MCF 10A (cell line): ENCODE results near the gene SNRNP70. TPM values are rescaled to one million over a fixed set of nuclear protein-coding genes. Genes with fewer than 3 reads are reported as not detected.
"Not testable (repeated sequence)": the region's sequence is repeated elsewhere in the genome, so short reads cannot be mapped to it uniquely, and the experiment has no call there.

ENCODE experiments used
- Bru-seq: library from RNA; stranded (reverse); fragments of 400-500 nt; gene quantifications from one replicate; lab custom pipeline; 2021; lab: Mats Ljungman, UMichigan
- BruChase-seq, 2 experiments: library from RNA; stranded (reverse); fragments of 400-500 nt; gene quantifications; one replicate each; lab custom pipeline; 2021; lab: Mats Ljungman, UMichigan
- BruUV-seq: library from RNA; stranded (reverse); fragments of 400-500 nt; replicated peaks from 2 replicates; lab custom pipeline; 2021; lab: Mats Ljungman, UMichigan
- CTCF ChIA-PET: fragments of 300-600 bp; sonication (Branson Sonifier 250); formaldehyde crosslinking; extraction: SDS; loops from one replicate; lab custom pipeline; 2021; ENCODE audit warnings: antibody characterized with exemption, inconsistent platforms; lab: Yijun Ruan, JAX
- POLR2A ChIA-PET: fragments of 300-600, 350-650 bp; sonication (Branson Sonifier 250); formaldehyde crosslinking; extraction: SDS; loops from one replicate; lab custom pipeline; 2020; ENCODE audit warnings: antibody characterized with exemption, inconsistent platforms; lab: Yijun Ruan, JAX
- DNase-seq: peaks from one replicate; pipeline ENCODE4 v3.0.0-alpha.2; 2018; ENCODE audit not compliant: unreplicated experiment
- H3K27ac Mint-ChIP-seq: one replicate; pipeline ENCODE4 v1.8.0; 2022; ENCODE audit warnings: mild to moderate bottlenecking, low read depth, mixed read lengths; ENCODE audit not compliant: unreplicated experiment
- H3K27me3 Mint-ChIP-seq: one replicate; pipeline ENCODE4 v1.8.0; 2022; ENCODE audit warnings: mixed read lengths; ENCODE audit not compliant: insufficient read depth, unreplicated experiment
- H3K36me3 Mint-ChIP-seq: one replicate; pipeline ENCODE4 v1.8.0; 2022; ENCODE audit warnings: mild to moderate bottlenecking, moderate library complexity, mixed read lengths; ENCODE audit not compliant: insufficient read depth, unreplicated experiment
- H3K4me1 Mint-ChIP-seq: one replicate; pipeline ENCODE4 v1.8.0; 2022; ENCODE audit warnings: mixed read lengths; ENCODE audit not compliant: insufficient read depth, unreplicated experiment
- H3K4me3 Mint-ChIP-seq: one replicate; pipeline ENCODE4 v1.8.0; 2022; ENCODE audit warnings: mild to moderate bottlenecking, moderate library complexity, mixed read lengths; ENCODE audit not compliant: unreplicated experiment
- H3K9me3 Mint-ChIP-seq: one replicate; pipeline ENCODE4 v1.8.0; 2022; ENCODE audit warnings: mixed read lengths; ENCODE audit not compliant: unreplicated experiment
- intact Hi-C: fragments of 100-400 bp; cut with micrococcal nuclease; formaldehyde crosslinking; loops from 2 replicates; pipeline ENCODE4 v1.14.1; 2022
- long read RNA-seq: library from polyadenylated mRNA; stranded (forward); transcript quantifications from one replicate; pipeline ENCODE4 v2.0.0, GENCODE V29; 2022
- total RNA-seq: library from RNA; stranded (reverse); gene quantifications from 2 replicates; pipeline ENCODE4 v1.2.3, GENCODE V29; 2022
- TF ChIP-seq, protein P1 (sequence below): fragments of 200-600 bp; IDR thresholded peaks from one replicate; pipeline ENCODE4 v1.8.0; 2022; ENCODE audit warnings: antibody characterized with exemption, mild to moderate bottlenecking; ENCODE audit not compliant: unreplicated experiment

SNRNP70 gene
- 199 and 200 TPM in 2 replicates for total RNA-seq
- percentile 83 among the genes with signal in this experiment for Bru-seq, nascent RNA
- BruChase-seq, experiment 1, labeled RNA remaining after a 6-hour chase, result percentile 87 among the genes with signal in this experiment
- BruChase-seq, experiment 2, labeled RNA remaining after a 2-hour chase, result percentile 83 among the genes with signal in this experiment
- long read RNA-seq, transcript SNRNP70-201 (10 exons, 1,603 nt), result minor isoform, 34 of 414 reads
- long read RNA-seq, transcript SNRNP70-203 (3 exons, 3,221 nt), result minor isoform, 98 of 414 reads
- long read RNA-seq, transcript SNRNP70-206 (10 exons, 1,574 nt), result major isoform, 121 of 414 reads
- long read RNA-seq, transcript SNRNP70-209 (11 exons, 1,757 nt), result minor isoform, 9 of 414 reads
- long read RNA-seq, partial matches to known transcripts, result 85 of 414 reads
- long read RNA-seq, other reads (novel, unspliced or antisense), result 62 of 414 reads

DNA sequence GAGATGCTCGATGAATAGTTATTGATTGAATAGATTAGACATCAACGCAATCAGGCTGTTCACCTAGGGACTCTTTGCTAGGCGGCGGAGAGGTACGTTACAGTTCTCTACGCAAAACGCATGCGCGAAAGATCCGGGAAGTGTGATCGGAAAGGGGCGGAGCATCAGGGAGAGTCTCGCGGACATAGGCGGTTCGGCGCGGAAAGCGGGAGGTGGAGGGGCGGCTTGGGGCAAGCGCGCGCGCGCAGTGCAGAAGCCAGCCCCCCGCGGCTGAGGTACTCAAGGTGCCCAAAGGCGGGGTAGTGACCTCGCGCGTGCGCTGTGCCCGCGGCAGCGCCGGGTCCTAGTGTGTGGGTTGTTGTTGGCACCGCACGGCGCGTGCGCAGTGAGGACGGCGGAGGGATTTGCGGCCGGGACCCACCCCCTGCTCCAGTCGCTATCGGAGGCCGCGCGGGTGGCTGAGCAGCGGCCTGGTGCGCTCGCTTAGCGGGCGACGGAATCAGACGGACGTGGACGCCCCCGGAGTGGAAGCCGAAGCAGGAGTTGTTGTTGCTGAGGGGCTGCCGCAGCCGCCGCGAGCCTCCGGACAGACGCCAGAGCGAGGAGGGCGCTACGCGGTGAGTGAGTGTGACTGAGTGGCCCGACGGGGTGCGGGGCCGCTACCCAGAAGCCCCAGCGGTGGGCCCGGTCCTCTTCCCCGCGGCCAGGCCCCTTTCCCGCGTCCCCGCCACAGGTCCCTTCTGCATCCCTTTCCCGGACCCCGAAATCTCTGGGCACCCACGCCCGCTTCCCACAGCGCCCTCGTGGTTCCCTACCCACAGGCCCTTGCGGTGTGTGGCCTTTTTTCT, at the start of gene SNRNP70:
SNRNP70 (plus strand) TSS at position 432 of the 848 bp plus-strand sequence. CDS start 964 bp downstream, outside the sequence.
- no peaks in the 10 kb centered on the region for H3K9me3 Mint-ChIP-seq
- H3K4me1 Mint-ChIP-seq, result peaks cover 17% of the 10 kb centered on the region
- H3K4me3 Mint-ChIP-seq, result peak within 1 kb of the TSS; percentile 97
- BruUV-seq, result no TSS peak
- H3K27ac Mint-ChIP-seq, result peak within 1 kb of the TSS; percentile 95
- intact Hi-C loops, result no loop called here
- peaks cover 32% of the 10 kb centered on the region for H3K36me3 Mint-ChIP-seq
- ChIA-PET POLR2A (interaction anchor here (1.5 to 2.4 kb wide), 3 partner anchors 13 to 30 kb away, joined by 3 to 8 read pairs (median 8); partner anchors contain the start of gene LIN7B), CTCF (interaction anchor here (1.6 to 3.9 kb wide), 3 partner anchors 13 to 112 kb away, joined by 3 to 28 read pairs (median 3); no protein-coding TSS in a partner anchor)
- TF ChIP-seq, protein P1, sequence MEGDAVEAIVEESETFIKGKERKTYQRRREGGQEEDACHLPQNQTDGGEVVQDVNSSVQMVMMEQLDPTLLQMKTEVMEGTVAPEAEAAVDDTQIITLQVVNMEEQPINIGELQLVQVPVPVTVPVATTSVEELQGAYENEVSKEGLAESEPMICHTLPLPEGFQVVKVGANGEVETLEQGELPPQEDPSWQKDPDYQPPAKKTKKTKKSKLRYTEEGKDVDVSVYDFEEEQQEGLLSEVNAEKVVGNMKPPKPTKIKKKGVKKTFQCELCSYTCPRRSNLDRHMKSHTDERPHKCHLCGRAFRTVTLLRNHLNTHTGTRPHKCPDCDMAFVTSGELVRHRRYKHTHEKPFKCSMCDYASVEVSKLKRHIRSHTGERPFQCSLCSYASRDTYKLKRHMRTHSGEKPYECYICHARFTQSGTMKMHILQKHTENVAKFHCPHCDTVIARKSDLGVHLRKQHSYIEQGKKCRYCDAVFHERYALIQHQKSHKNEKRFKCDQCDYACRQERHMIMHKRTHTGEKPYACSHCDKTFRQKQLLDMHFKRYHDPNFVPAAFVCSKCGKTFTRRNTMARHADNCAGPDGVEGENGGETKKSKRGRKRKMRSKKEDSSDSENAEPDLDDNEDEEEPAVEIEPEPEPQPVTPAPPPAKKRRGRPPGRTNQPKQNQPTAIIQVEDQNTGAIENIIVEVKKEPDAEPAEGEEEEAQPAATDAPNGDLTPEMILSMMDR, result no peak
- no peaks in the 10 kb centered on the region for H3K27me3 Mint-ChIP-seq
- peak; percentile 99 for DNase-seq

GRCh38 chr19:49036815-49037214, 48.4 kb upstream of the SNRNP70 start, which contains the start of gene CGB1:
CGB1 (minus strand) TSS chr19:49036895; CDS start chr19:49036711, 184 bp downstream.
- BruUV-seq, H3K4me1 Mint-ChIP-seq, H3K9me3 Mint-ChIP-seq, POLR2A ChIA-PET, H3K27ac Mint-ChIP-seq, intact Hi-C loops, H3K4me3 Mint-ChIP-seq, H3K36me3 Mint-ChIP-seq, DNase-seq, CTCF ChIA-PET, H3K27me3 Mint-ChIP-seq: not testable (repeated sequence)
- TF ChIP-seq, protein P1, result peak; percentile 54

- intact Hi-C loops, BruUV-seq, H3K4me3 Mint-ChIP-seq, H3K36me3 Mint-ChIP-seq, H3K9me3 Mint-ChIP-seq, CTCF ChIA-PET, H3K27me3 Mint-ChIP-seq, DNase-seq, POLR2A ChIA-PET, H3K27ac Mint-ChIP-seq: not testable (repeated sequence)
- H3K4me1 Mint-ChIP-seq, result peaks cover 12% of the 10 kb centered on the region
These were observed 47.1 kb upstream of the SNRNP70 start for GRCh38 chr19:49038111-49038510.

- H3K4me1 Mint-ChIP-seq, result peaks cover 12% of the 10 kb centered on the region
- intact Hi-C loops, POLR2A ChIA-PET, H3K36me3 Mint-ChIP-seq, H3K27ac Mint-ChIP-seq, H3K27me3 Mint-ChIP-seq, H3K4me3 Mint-ChIP-seq, H3K9me3 Mint-ChIP-seq, BruUV-seq, CTCF ChIA-PET: not testable (repeated sequence)
- DNase-seq, result peak; percentile 68
These were observed 46.5 kb upstream of the SNRNP70 start for GRCh38 chr19:49038557-49039276.

GRCh38 chr19:49039736-49040135, 45.5 kb upstream of the SNRNP70 start:
- DNase-seq, H3K27ac Mint-ChIP-seq, BruUV-seq, POLR2A ChIA-PET, H3K4me3 Mint-ChIP-seq, intact Hi-C loops, H3K9me3 Mint-ChIP-seq, H3K36me3 Mint-ChIP-seq, H3K27me3 Mint-ChIP-seq: not testable (repeated sequence)
- CTCF ChIA-PET, result interaction anchor here (0.7 kb wide), 1 partner anchor 46 kb away, joined by 3 read pairs; the partner anchor contains the start of gene RUVBL2
- peaks cover 12% of the 10 kb centered on the region for H3K4me1 Mint-ChIP-seq
